Fibroblast of mammary gland (primary cell): ENCODE measurements around the gene PLAC1.

Experiments
- DNase-seq: peaks from one replicate; pipeline ENCODE4 v3.0.0-alpha.2; 2010; ENCODE audit warnings: low read depth
- H3K4me3 ChIP-seq: 2 replicates; pipeline ENCODE4 v1.5.1; 2011; ENCODE audit warnings: low read depth, mild to moderate bottlenecking, low read length, moderate library complexity; ENCODE audit not compliant: control insufficient read depth
- CTCF ChIP-seq: conservative IDR thresholded peaks from 2 replicates; pipeline ENCODE4 v1.5.1; 2011; ENCODE audit warnings: low read depth, low read length, inconsistent platforms; ENCODE audit not compliant: control insufficient read depth, insufficient read depth

PLAC1 gene

GRCh38 chrX:134625315-134625718 is 33.0 kb downstream of the PLAC1 start:
- TF ChIP-seq CTCF = no peak
- H3K4me3 ChIP-seq = no peak overlapping the region
- peak; percentile 72 for DNase-seq

- no peak overlapping the region for H3K4me3 ChIP-seq
- no peak for DNase-seq
- no peak for TF ChIP-seq CTCF
Observed at GRCh38 chrX:134624046-134624430, 34.2 kb downstream of the PLAC1 start.

GRCh38 chrX:134623293-134624045 is 34.8 kb downstream of the PLAC1 start:
- DNase-seq = no peak
- H3K4me3 ChIP-seq = no peak overlapping the region
- TF ChIP-seq CTCF = no peak

GRCh38 chrX:134622813-134623185 is 35.5 kb downstream of the PLAC1 start:
- TF ChIP-seq CTCF = no peak
- no peak overlapping the region for H3K4me3 ChIP-seq

GRCh38 chrX:134622056-134622812 is 36.0 kb downstream of the PLAC1 start:
- no peak for TF ChIP-seq CTCF
- no peak overlapping the region for H3K4me3 ChIP-seq
- DNase-seq = peak; percentile 86

More at GRCh38 chrX:134622813-134623185, 35.5 kb downstream of the PLAC1 start:
- DNase-seq = no peak

GRCh38 chrX:134619838-134620237 is 38.4 kb downstream of the PLAC1 start:
- no peak overlapping the region for H3K4me3 ChIP-seq
- no peak for TF ChIP-seq CTCF
- DNase-seq = no peak
